Astrocyte of the spinal cord (primary cell): ENCODE measurements around the gene SHANK2.
A peak's percentile ranks its signal among the peaks of the same experiment; 100 is the strongest.

Source experiments
- DNase-seq: peaks from one replicate; pipeline ENCODE4 v3.0.0; 2011; ENCODE audit warnings: low read depth, low spot score
- H3K4me3 ChIP-seq: 2 replicates; pipeline ENCODE4 v1.5.1; 2011; ENCODE audit warnings: low read depth, mild to moderate bottlenecking, low read length, moderate library complexity
- in situ Hi-C: cut with HindIII; loops from 2 replicates; pipeline ENCODE4 v1.10.0; 2017; ENCODE audit warnings: low sequenced_read_pairs
- TF ChIP-seq, protein P1 (sequence below): IDR thresholded peaks from 2 replicates; pipeline ENCODE4 v1.5.1; 2012; ENCODE audit warnings: low read depth, mild to moderate bottlenecking, low read length, inconsistent platforms

SHANK2 gene

DNA sequence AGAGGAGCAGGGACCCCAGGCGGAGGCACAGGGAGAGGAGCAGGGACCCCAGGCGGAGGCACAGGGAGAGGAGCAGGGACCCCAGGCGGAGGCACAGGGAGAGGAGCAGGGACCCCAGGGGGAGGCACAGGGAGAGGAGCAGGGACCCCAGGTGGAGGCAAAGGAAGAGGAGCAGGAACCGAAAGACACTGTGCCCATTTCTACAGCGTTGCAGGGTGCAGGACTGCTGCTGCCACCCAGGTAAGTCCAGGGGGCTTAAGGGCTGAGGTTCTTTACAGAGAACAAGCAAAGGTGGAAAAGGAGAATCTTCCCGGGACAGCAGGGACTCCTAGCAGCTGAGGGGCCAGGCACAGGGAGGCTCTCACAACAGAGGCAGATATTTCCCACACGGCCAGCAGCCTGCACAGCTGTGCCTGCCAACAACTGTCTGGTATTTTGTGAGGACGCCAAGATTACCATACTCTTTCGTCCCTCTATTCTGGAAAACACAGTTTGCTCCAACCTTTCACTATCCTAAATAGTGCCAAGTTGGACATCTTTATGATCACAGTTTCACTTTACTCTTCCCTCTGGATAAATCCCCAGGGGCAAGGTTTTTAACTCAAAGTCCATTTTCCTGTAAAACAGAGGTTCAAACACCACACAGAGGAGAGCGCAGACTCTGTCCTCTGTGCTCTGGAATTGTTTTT lies 39.4 kb downstream of the SHANK2 start:
- in situ Hi-C loops = no loop called here
- peak; percentile 4 for DNase-seq

DNA sequence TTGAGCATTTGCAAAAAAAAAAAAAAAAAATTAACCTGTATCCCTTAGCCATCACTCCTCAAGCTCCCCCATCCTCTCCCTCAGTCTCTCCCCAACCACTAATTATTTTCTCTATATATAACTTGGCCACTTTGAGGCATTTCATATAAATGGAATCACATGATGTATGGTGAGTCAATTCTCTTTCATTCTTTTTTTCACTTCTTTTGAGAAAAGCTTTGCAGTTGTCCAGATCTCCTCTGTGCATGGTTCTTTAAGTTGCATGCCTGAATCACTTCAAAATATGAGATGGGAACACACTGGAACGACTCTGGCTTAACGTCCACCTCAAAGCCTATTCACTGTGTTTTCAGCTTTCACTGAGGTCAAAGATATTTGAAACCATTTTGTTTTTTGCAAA lies 40.7 kb downstream of the SHANK2 start:
- in situ Hi-C loops = no loop called here
- TF ChIP-seq, protein P1, sequence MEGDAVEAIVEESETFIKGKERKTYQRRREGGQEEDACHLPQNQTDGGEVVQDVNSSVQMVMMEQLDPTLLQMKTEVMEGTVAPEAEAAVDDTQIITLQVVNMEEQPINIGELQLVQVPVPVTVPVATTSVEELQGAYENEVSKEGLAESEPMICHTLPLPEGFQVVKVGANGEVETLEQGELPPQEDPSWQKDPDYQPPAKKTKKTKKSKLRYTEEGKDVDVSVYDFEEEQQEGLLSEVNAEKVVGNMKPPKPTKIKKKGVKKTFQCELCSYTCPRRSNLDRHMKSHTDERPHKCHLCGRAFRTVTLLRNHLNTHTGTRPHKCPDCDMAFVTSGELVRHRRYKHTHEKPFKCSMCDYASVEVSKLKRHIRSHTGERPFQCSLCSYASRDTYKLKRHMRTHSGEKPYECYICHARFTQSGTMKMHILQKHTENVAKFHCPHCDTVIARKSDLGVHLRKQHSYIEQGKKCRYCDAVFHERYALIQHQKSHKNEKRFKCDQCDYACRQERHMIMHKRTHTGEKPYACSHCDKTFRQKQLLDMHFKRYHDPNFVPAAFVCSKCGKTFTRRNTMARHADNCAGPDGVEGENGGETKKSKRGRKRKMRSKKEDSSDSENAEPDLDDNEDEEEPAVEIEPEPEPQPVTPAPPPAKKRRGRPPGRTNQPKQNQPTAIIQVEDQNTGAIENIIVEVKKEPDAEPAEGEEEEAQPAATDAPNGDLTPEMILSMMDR = no peak

More for the DNA sequence above, 39.4 kb downstream of the SHANK2 start:
- H3K4me3 ChIP-seq = no peak overlapping the region
- TF ChIP-seq, protein P1 = no peak

DNA sequence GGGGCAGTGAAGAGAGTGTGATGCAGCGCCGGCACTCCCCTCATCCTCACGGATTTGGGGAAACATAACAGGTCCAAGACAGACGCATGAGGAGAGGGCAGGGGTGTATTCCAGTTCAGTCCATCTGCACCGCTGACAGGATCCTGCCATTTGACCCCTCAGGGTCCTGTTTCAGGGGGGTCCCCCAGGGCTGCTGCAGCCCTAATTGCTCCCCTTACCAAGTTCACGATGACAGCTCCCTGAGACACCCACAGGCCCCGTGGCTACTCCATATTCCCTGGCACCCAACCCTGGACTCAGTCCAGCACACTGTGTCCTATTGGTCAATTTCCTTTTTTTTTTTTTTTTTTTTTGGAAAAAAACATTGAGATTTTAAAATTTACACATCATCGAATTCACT lies 41.5 kb downstream of the SHANK2 start:
- in situ Hi-C loops = no loop called here
- TF ChIP-seq, protein P1 = no peak
- H3K4me3 ChIP-seq = no peak overlapping the region
- no peak for DNase-seq

More for the DNA sequence above, 40.7 kb downstream of the SHANK2 start:
- no peak for DNase-seq
- no peak overlapping the region for H3K4me3 ChIP-seq

DNA sequence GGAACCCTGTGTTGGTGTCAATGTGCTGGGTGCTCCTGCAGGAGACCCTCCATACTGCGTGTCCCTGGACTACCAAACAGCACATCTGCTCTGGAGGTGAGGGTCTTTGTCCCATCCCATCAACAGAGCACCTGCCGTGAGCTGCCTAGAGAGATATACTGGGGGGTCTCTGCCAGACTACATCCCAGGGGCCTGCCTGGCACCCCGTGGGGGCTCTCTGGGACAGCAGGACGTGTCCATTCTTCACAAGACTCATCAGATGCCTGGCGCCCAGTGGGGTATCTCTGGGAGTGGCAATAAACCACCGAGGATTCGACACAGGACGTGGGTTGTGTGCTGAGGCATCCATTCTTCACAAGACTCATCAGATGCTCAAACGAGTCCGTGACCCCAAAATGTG lies 42.7 kb downstream of the SHANK2 start:
- in situ Hi-C loops = no loop called here

DNA sequence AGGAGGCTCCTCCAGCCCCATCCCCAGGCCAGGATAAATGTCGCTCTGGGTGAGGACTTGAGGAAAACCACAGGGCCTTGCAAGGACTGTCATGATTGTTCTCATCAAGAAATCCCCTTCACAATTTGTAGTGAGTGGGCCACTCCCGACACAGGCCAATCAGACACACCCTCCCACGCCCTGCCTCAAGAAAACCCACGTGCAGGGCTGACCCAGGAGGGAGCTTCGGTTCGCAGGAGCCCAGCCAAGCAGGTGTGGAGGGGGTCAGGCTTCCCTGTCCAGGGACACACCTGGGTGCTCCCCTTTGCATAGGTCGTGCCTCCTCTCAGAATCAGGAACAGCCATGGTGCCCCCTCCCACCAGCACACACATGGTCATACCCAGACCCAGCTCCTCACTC lies 43.2 kb downstream of the SHANK2 start:
- in situ Hi-C loops = no loop called here
- no peak for DNase-seq
- TF ChIP-seq, protein P1 = no peak
- H3K4me3 ChIP-seq = no peak overlapping the region

More for the DNA sequence above, 42.7 kb downstream of the SHANK2 start:
- DNase-seq = no peak
- TF ChIP-seq, protein P1 = no peak
- H3K4me3 ChIP-seq = no peak overlapping the region

DNA sequence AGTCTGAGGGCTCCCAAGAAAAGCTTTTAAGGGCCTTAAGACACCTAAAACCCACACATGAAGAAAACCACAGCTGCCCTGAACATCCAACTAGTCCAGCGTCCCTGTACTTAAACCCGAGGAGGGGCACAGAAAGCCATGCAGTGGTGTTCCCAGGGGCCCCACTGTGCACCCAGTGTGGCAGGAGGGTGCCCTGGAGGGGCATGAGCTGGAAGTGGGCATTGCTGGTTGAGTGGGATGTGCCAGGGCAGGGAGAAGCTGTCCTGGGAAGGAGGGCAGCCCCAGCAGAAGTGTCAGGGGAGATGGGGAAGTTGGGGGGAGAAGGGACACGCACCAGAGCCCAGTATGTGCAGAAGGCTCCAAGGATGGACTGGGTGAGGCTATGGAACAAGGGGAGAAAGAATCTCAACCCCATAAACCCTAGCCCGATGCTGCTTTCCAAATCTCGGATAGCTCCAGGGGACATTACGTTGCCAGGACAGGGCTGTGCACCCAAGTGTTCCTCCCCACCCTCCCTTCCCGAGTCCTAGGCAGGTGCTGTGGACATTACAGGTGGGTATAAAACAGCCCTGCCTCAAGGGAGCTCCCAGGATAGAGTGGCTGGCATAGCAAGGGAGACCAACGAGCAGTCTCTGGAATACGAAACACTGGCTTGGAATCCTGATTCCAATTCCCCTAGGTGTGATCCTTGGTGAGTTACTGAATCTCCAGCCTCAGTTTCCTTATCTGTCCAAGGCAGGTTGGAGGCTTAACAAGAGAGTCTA lies 44.2 kb downstream of the SHANK2 start:
- in situ Hi-C loops = no loop called here
- no peak for DNase-seq
- no peak overlapping the region for H3K4me3 ChIP-seq
- TF ChIP-seq, protein P1 = no peak
